BLaER1 treated with 17β-estradiol and CSF1 and Interleukin-3, amounts not matched to agents 10 nM and 100 nM (cell line): Measurements from ENCODE around the gene RXYLT1.
"Not testable (repeated sequence)": the region's sequence is repeated elsewhere in the genome, so short reads cannot be mapped to it uniquely, and the experiment has no call there.

ENCODE experiments used
- H3K27ac ChIP-seq, 11 experiments: shearing (Covaris generic); formaldehyde crosslinking; 2 replicates each; pipeline ENCODE4 v1.8.1; 2022
- H3K27me3 ChIP-seq, 11 experiments: shearing (Covaris generic); formaldehyde crosslinking; 2 replicates each; pipeline ENCODE4 v1.8.1; 2022
- H3K36me3 ChIP-seq, 11 experiments: shearing (Covaris generic); formaldehyde crosslinking; 2 replicates each; pipeline ENCODE4 v1.8.1; 2022
- H3K4me1 ChIP-seq, 10 experiments: shearing (Covaris generic); formaldehyde crosslinking; 2 replicates each; pipeline ENCODE4 v1.8.1; 2022
- H3K4me2 ChIP-seq, 11 experiments: shearing (Covaris generic); formaldehyde crosslinking; 2 replicates each; pipeline ENCODE4 v1.8.1; 2022
- H3K4me3 ChIP-seq, 10 experiments: shearing (Covaris generic); formaldehyde crosslinking; 2 replicates each; pipeline ENCODE4 v1.8.1; 2022
- H3K9ac ChIP-seq, 11 experiments: shearing (Covaris generic); formaldehyde crosslinking; 2 replicates each; pipeline ENCODE4 v1.8.1; 2022
- H3K9me3 ChIP-seq, 11 experiments: shearing (Covaris generic); formaldehyde crosslinking; replicated peaks in 1 of 11; 2 replicates each; pipeline ENCODE4 v1.8.1; 2022
- H4K20me1 ChIP-seq, 11 experiments: shearing (Covaris generic); formaldehyde crosslinking; 2 replicates each; pipeline ENCODE4 v1.8.1; 2022
- Cebpa-rat ChIP-seq, 11 experiments: shearing (Covaris generic); IDR thresholded peaks; 2 replicates each; pipeline ENCODE4 v1.8.1; 2022

The RXYLT1 gene, protein sequence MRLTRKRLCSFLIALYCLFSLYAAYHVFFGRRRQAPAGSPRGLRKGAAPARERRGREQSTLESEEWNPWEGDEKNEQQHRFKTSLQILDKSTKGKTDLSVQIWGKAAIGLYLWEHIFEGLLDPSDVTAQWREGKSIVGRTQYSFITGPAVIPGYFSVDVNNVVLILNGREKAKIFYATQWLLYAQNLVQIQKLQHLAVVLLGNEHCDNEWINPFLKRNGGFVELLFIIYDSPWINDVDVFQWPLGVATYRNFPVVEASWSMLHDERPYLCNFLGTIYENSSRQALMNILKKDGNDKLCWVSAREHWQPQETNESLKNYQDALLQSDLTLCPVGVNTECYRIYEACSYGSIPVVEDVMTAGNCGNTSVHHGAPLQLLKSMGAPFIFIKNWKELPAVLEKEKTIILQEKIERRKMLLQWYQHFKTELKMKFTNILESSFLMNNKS

DNA sequence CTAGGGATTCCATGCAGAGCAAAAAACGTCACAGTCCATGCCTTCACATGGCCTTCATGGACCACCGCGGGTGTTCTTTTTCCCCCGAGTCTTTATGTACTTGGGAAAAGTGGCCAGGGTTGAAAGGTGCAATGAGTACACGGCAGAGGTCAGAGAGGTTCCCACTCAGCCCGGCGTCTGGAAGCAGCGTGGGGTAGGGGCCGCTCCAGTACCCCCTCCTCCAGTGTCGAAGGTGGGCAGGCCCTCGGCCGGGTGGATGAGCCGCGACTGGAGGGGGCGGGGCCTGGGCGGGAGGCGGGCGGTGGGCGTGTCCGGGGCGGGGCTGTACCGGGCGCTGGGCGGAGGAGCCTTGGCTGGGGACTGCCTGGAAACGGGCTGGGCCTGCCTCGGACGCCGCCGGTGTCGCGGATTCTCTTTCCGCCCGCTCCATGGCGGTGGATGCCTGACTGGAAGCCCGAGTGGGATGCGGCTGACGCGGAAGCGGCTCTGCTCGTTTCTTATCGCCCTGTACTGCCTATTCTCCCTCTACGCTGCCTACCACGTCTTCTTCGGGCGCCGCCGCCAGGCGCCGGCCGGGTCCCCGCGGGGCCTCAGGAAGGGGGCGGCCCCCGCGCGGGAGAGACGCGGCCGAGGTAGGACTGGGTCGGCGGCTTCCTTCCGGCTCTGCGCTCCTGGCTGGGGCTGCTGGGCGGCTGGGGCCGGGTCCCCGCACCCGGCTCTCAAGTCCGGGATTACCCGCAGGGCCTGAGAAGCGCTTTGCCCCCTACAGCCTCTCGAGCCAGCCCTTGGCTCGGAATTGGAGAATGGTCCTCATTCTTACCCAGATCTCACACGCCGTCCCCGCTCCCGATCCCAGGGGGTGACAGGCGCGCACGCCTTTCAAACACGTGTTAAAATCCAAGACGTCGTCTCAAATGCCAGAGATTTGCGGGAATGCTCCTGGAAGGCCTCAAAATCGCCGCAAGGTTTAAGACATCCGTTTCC is at the start of gene RXYLT1:
Gene RXYLT1 (plus strand): TSS at position 412 of the 984 bp plus-strand sequence. CDS start 52 bp downstream, at position 464.
- Histone ChIP-seq H3K4me3 (peak within 1 kb of the TSS; percentile 67 to 89 (median 80)), H3K4me1 (peaks cover 0 to 29% (median 12%) of the 10 kb centered on the region in 10 experiments; a peak in 18 of 20 replicates), H4K20me1 (no peaks in the 10 kb centered on the region), H3K36me3 (peaks cover 22 to 35% (median 29%) of the 10 kb centered on the region in 11 experiments; a peak in 21 of 22 replicates), H3K9ac (peak within 1 kb of the TSS; percentile 84 to 98 (median 93)), H3K27ac (peak within 1 kb of the TSS; percentile 86 to 97 (median 94)), H3K27me3 (no peaks in the 10 kb centered on the region), H3K4me2 (peak within 1 kb of the TSS; percentile 79 to 97 (median 83)), H3K9me3 (no peaks in the 10 kb centered on the region)
- no peak for TF ChIP-seq Cebpa-rat (IDR thresholded peaks at IDR 0.05)

GRCh38 chr12:63732779-63733178 is 46.9 kb upstream of the RXYLT1 start:
- H3K9ac ChIP-seq, H4K20me1 ChIP-seq, H3K36me3 ChIP-seq, H3K4me3 ChIP-seq, H3K9me3 ChIP-seq, H3K27ac ChIP-seq, H3K4me1 ChIP-seq, H3K27me3 ChIP-seq, H3K4me2 ChIP-seq: not testable (repeated sequence)

DNA sequence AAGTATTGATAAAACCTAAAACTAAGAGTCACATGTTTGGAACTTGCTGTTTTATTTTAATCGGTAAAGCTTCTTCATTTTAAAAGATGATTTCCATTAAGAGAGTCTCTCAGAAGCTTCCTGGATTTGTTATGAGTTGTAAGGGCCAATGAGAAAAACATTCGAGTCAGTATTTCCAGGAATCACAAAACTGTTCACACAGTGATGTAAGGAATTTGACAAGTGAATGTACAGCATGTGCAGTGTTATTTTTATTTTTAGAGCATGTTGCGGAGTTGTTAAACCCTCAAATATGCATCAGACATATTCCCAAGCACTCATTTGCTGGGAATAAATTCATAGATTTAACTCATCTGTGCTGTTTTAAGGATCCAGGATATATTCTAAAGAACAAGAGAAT is 46.1 kb upstream of the RXYLT1 start:
- H3K27ac ChIP-seq, H3K9ac ChIP-seq, H4K20me1 ChIP-seq, H3K27me3 ChIP-seq, H3K36me3 ChIP-seq, H3K4me1 ChIP-seq, H3K4me3 ChIP-seq, H3K4me2 ChIP-seq, H3K9me3 ChIP-seq: not testable (repeated sequence)

DNA sequence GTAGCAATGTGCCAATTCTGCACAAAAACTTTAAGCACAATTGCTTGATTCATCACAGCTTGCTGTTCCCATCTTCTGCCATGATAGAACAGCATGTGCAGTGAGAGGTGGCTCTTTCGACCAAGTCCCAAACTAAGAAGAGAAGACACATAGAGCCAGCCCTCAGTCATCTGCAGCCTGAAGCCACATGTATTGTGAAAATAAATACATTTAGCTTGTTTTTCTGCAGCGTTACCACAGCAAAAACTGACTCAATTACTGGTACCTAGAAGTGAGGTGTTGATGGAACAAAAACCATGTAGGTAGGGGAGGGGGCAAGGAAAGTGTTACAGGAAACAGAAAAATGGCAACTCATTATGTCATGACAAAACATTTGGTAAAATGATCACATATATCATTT is 39.2 kb upstream of the RXYLT1 start:
- not testable (repeated sequence) for H3K4me3 ChIP-seq, H4K20me1 ChIP-seq, H3K27ac ChIP-seq, H3K27me3 ChIP-seq, H3K4me1 ChIP-seq, H3K36me3 ChIP-seq, H3K4me2 ChIP-seq, H3K9ac ChIP-seq, H3K9me3 ChIP-seq

DNA sequence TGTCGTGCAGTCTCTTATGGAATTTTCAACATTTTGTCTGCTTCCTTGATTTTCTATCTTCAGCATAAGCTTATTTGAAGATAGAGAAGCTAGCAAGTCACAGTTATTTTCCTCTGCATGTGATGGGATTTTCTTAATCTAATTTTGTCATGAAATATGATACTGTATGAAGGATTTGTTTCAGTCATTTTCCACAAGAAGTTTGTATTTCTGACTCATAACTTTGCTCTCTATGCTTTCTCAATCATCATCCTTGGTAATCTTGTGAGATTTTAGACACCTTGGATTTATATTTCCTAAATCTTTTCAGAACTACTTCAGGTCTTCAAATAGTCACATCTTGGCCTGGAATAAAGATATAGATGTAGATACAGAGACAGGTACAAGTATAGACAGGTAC is 38.3 kb upstream of the RXYLT1 start:
- not testable (repeated sequence) for H3K27me3 ChIP-seq, H3K4me1 ChIP-seq, H3K9me3 ChIP-seq, H3K36me3 ChIP-seq, H3K4me2 ChIP-seq, H3K27ac ChIP-seq, H4K20me1 ChIP-seq, H3K9ac ChIP-seq, H3K4me3 ChIP-seq

DNA sequence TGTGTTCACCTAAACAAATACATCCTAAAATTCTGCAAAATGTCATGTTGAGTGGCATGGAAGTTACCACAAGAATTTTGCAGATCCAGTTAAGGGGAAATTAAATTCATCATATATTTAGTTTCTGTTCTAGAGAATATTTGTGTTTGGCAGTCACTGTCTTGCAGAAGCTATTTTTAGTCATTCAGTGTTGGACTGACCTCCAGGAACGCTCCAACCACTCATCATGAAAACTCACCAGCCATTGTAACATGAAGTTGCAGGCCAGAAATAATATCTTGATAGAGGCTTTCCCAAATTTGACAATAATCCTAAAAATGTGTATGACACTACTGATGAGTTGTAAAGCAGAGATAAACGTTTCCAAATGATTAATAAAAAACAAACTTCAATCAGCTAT is 35.6 kb upstream of the RXYLT1 start:
- H3K27ac ChIP-seq, H3K9ac ChIP-seq, H3K36me3 ChIP-seq, H3K9me3 ChIP-seq, H3K4me3 ChIP-seq, H4K20me1 ChIP-seq, H3K27me3 ChIP-seq, H3K4me2 ChIP-seq, H3K4me1 ChIP-seq: not testable (repeated sequence)

GRCh38 chr12:63746470-63746869 is 33.2 kb upstream of the RXYLT1 start:
- not testable (repeated sequence) for H3K9me3 ChIP-seq, H3K9ac ChIP-seq

DNA sequence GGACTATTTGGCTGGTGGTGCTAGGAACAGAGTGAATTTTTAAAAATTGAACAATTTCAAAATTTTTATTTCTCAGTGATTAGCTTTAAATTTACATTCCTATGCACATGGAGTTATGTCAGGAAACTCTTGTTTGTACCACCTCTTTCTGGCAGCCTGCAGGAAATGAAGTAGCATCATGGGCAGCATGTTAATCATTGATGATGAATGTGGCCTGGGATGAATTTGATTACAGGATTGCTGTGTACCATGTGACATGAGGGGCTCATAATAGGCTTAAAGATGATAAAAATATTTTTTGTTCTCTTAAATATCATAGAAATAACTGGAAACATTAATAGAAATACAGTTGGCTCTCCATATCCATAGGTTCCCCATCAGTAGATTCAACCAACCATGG is 32.6 kb upstream of the RXYLT1 start:
- H3K4me1 ChIP-seq, H3K9ac ChIP-seq, H3K36me3 ChIP-seq, H3K4me3 ChIP-seq, H4K20me1 ChIP-seq, H3K27ac ChIP-seq, H3K9me3 ChIP-seq, H3K4me2 ChIP-seq, H3K27me3 ChIP-seq: not testable (repeated sequence)

More at GRCh38 chr12:63746470-63746869, 33.2 kb upstream of the RXYLT1 start:
- not testable (repeated sequence) for H3K4me2 ChIP-seq, H3K27ac ChIP-seq, H3K36me3 ChIP-seq, H3K4me1 ChIP-seq, H3K27me3 ChIP-seq, H4K20me1 ChIP-seq, H3K4me3 ChIP-seq

DNA sequence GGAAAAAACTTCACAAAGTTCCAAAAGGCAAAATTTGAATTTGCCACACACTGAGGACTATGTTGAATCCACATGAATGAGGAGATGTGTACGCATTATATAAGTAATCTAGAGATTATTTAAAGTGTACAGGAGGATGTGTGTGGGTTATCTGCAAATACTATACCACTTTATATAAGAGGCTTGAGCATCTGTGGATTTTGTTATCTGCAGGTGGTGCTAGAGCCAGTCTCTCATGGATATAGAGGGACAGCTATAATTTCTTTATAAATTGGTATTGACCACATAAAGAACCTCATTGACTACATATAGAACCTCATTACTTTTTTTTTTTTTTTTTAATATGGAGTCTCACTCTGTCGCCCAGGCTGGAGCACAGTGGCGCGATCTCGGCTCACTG is 32.2 kb upstream of the RXYLT1 start:
- Histone ChIP-seq H4K20me1 (no peaks in the 10 kb centered on the region), H3K9me3 (no peaks in the 10 kb centered on the region), H3K4me1 (peaks cover 0 to 9% (median 7%) of the 10 kb centered on the region in 10 experiments; a peak in 17 of 20 replicates), H3K4me2 (no peak overlapping the region), H3K9ac (no peak overlapping the region), H3K27ac (no peak overlapping the region), H3K27me3 (no peaks in the 10 kb centered on the region), H3K36me3 (no peaks in the 10 kb centered on the region), H3K4me3 (no peak overlapping the region)
- TF ChIP-seq Cebpa-rat (IDR thresholded peaks at IDR 0.05) = no peak
